Prostate gland (tissue), 2 donors: ENCODE data around the gene PNRC2.

Experiments used
- POLR2A ChIP-seq: fragments of 450-650 bp; IDR thresholded peaks from one replicate; pipeline ENCODE4 v1.6.1; 2016; ENCODE audit warnings: antibody characterized with exemption, mild to moderate bottlenecking
- POLR2AphosphoS5 ChIP-seq: sonication (generic); formaldehyde crosslinking; IDR thresholded peaks from one replicate; pipeline ENCODE4 v1.6.1; 2017; ENCODE audit warnings: antibody characterized with exemption
- TF ChIP-seq, protein P1 (sequence below), 4 experiments: fragments of 200-600 bp in 2 of 4; fragments of 450-650 bp in 2 of 4; sonication (generic) in 2 of 4; IDR thresholded peaks; 1 replicate in 3 of 4; 2 replicates in 1 of 4; pipeline ENCODE4 v1.5.1; 2016 to 2019; ENCODE audit warnings: antibody characterized with exemption in 4 of 4, mild to moderate bottlenecking in 2 of 4, moderate library complexity in 2 of 4

DNA sequence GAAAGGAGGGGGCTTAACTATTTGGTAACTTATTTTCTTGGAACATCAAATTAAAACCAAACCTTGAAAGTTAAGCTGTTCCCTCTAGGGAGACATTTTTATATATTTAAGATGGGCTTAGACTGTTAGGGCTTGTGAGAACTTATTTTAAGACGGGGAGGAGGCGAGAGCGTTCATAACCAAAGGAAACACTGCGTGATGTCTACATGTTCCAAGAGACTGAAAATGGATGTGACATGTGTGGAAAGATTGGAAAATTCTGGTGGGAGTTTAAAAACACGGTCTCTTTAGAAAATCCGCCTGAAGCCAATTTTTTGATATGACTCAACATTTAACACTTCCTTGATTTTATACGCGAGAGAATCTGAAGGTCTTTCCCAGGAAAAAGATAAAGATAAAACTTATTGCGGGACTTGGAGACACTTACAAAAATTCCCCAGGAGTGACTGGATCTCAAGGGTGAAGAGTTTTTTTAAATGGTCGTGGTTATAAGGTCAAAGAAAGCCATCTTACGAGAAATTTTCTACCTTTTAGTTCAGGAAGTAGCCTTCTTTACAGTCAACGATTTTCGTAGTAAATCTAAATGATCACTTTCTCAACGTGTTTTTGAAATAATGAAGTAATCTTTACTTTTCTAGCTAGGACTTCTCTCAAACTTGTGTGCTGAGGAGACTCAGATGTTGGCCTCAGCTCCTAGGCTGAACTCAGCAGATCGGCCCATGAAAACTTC, 828 bp downstream of the PNRC2 start:
- TF ChIP-seq, protein P1, sequence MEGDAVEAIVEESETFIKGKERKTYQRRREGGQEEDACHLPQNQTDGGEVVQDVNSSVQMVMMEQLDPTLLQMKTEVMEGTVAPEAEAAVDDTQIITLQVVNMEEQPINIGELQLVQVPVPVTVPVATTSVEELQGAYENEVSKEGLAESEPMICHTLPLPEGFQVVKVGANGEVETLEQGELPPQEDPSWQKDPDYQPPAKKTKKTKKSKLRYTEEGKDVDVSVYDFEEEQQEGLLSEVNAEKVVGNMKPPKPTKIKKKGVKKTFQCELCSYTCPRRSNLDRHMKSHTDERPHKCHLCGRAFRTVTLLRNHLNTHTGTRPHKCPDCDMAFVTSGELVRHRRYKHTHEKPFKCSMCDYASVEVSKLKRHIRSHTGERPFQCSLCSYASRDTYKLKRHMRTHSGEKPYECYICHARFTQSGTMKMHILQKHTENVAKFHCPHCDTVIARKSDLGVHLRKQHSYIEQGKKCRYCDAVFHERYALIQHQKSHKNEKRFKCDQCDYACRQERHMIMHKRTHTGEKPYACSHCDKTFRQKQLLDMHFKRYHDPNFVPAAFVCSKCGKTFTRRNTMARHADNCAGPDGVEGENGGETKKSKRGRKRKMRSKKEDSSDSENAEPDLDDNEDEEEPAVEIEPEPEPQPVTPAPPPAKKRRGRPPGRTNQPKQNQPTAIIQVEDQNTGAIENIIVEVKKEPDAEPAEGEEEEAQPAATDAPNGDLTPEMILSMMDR (IDR thresholded peaks at IDR 0.05) = no peak
- TF ChIP-seq POLR2A (no peak), POLR2AphosphoS5 (no peak)
